ENCODE data around the gene OR10A4. TPM values are rescaled to one million over a fixed set of nuclear protein-coding genes. Genes with fewer than 3 reads are reported as not detected.

The OR10A4 gene
- total and polyA plus RNA-seq, 2 of the 13 experiments (the other 11 are each of a cell fraction or from before 2014, with no cell fraction given): not detected

GRCh38 chr11:6875761-6876160 lies 664 bp upstream of the OR10A4 start:
- intact Hi-C loops (cut with micrococcal nuclease; ENCODE audit: unreplicated experiment) (no loop called here), in situ Hi-C loops (cut with HindIII; ENCODE audit: extremely low pct_ligation_motif_present, low pct_unique_long_range_greater_than_20kb) (no loop called here)
- DNase-seq (ENCODE audit: low spot score): no peak
- H3K4me2 ChIP-seq (ENCODE audit: low read depth, low read length): no peak overlapping the region
- no peaks in the 10 kb centered on the region for H3K27me3 ChIP-seq (ENCODE audit: control insufficient read depth in 1 of 2, insufficient read depth in 2 of 2, low read length in 2 of 2)
- H3K27ac ChIP-seq (ENCODE audit: extremely low read length, insufficient read depth, low read length): no peak overlapping the region
- H3K9me3 ChIP-seq (ENCODE audit: low read length): no peaks in the 10 kb centered on the region
- H4K20me1 ChIP-seq (ENCODE audit: insufficient read depth, low read length): no peaks in the 10 kb centered on the region
- ATAC-seq: no peak
- no peak for TF ChIP-seq FIP1L1 (IDR thresholded peaks at IDR 0.05; ENCODE audit: borderline replicate concordance, insufficient read depth, low read depth, low read length)
- no peak for TF ChIP-seq ZNF652 (CRISPR knock-in tag; IDR thresholded peaks at IDR 0.05; ENCODE audit: borderline replicate concordance, low read depth)
- TF ChIP-seq LCORL (IDR thresholded peaks at IDR 0.05): no peak
- TF ChIP-seq LCORL (CRISPR knock-in tag; IDR thresholded peaks at IDR 0.05): no peak
- TF ChIP-seq ATF5 (CRISPR knock-in tag; IDR thresholded peaks at IDR 0.05; ENCODE audit: low read depth): no peak
- no peaks in the 10 kb centered on the region for H3K79me2 ChIP-seq (ENCODE audit: insufficient read depth, low read length)
- WGBS (ENCODE audit: low lambda C conversion rate): 0% methylated on average over 2 of the region's 2 CpGs
- no peaks in the 10 kb centered on the region for H3K4me1 ChIP-seq (ENCODE audit: insufficient read depth, low read length)
- no peak overlapping the region for H3K4me3 ChIP-seq (replicated peaks in 1 of 3; ENCODE audit: insufficient read depth in 1 of 3, low read depth in 2 of 3, low read length in 3 of 3)
- H2AFZ ChIP-seq (ENCODE audit: low read length): no peak overlapping the region
- POLR2A ChIA-PET: no interaction called here
- H3K36me3 ChIP-seq (replicated peaks in 1 of 2; ENCODE audit: control insufficient read depth in 1 of 2, insufficient read depth in 2 of 2, low read length in 2 of 2): no peaks in the 10 kb centered on the region
- H3K9ac ChIP-seq (ENCODE audit: insufficient read depth, low read depth, low read length): no peak overlapping the region
- no peak for FAIRE-seq
- CTCF ChIA-PET (ENCODE audit: low intra/inter-chr PET ratio, low total read pairs): no interaction called here
- no TSS peak for BruUV-seq (replicated peaks)

- FAIRE-seq: no peak
- no peak overlapping the region for H2AFZ ChIP-seq (ENCODE audit: low read length)
- no TSS peak for BruUV-seq (replicated peaks)
- no peaks in the 10 kb centered on the region for H3K36me3 ChIP-seq (replicated peaks in 1 of 2; ENCODE audit: control insufficient read depth in 1 of 2, insufficient read depth in 2 of 2, low read length in 2 of 2)
- no peak overlapping the region for H3K4me3 ChIP-seq (replicated peaks in 1 of 3; ENCODE audit: insufficient read depth in 1 of 3, low read depth in 2 of 3, low read length in 3 of 3)
- ATAC-seq: no peak
- POLR2A ChIA-PET: no interaction called here
- no peak overlapping the region for H3K27ac ChIP-seq (ENCODE audit: extremely low read length, insufficient read depth, low read length)
- H4K20me1 ChIP-seq (ENCODE audit: insufficient read depth, low read length): no peaks in the 10 kb centered on the region
- H3K27me3 ChIP-seq (ENCODE audit: control insufficient read depth in 1 of 2, insufficient read depth in 2 of 2, low read length in 2 of 2): no peaks in the 10 kb centered on the region
- H3K79me2 ChIP-seq (ENCODE audit: insufficient read depth, low read length): no peaks in the 10 kb centered on the region
- in situ Hi-C loops (cut with HindIII; ENCODE audit: extremely low pct_ligation_motif_present, low pct_unique_long_range_greater_than_20kb): no loop called here
- H3K9me3 ChIP-seq (ENCODE audit: low read length): no peaks in the 10 kb centered on the region
- H3K4me2 ChIP-seq (ENCODE audit: low read depth, low read length): no peak overlapping the region
- no peak overlapping the region for H3K9ac ChIP-seq (ENCODE audit: insufficient read depth, low read depth, low read length)
- 3% methylated on average over 3 of the region's 3 CpGs for WGBS (ENCODE audit: low lambda C conversion rate)
- intact Hi-C loops (cut with micrococcal nuclease; ENCODE audit: unreplicated experiment): no loop called here
- CTCF ChIA-PET (ENCODE audit: low intra/inter-chr PET ratio, low total read pairs): no interaction called here
- no peak for DNase-seq (ENCODE audit: low spot score)
- H3K4me1 ChIP-seq (ENCODE audit: insufficient read depth, low read length): no peaks in the 10 kb centered on the region
- no peak for TF ChIP-seq MYC (CRISPR knock-in tag; IDR thresholded peaks at IDR 0.05; ENCODE audit: borderline replicate concordance)
- TF ChIP-seq HBP1 (CRISPR knock-in tag; IDR thresholded peaks at IDR 0.05; ENCODE audit: low read depth): no peak
- TF ChIP-seq ZSCAN21 (CRISPR knock-in tag; IDR thresholded peaks at IDR 0.05; ENCODE audit: borderline replicate concordance): no peak
- TF ChIP-seq CENPT (CRISPR knock-in tag; IDR thresholded peaks at IDR 0.05; ENCODE audit: low read depth): no peak
- no peak for TF ChIP-seq ZNF598 (CRISPR knock-in tag; IDR thresholded peaks at IDR 0.05; ENCODE audit: borderline replicate concordance)
- TF ChIP-seq ZNF556 (CRISPR knock-in tag; IDR thresholded peaks at IDR 0.05; ENCODE audit: borderline replicate concordance): no peak
- TF ChIP-seq ZMAT3 (CRISPR knock-in tag; conservative IDR thresholded peaks at IDR 0.05): no peak
- no peak for TF ChIP-seq HDAC1 (CRISPR knock-in tag; IDR thresholded peaks at IDR 0.05)
- no peak for TF ChIP-seq ZNF382 (CRISPR knock-in tag; IDR thresholded peaks at IDR 0.05; ENCODE audit: borderline replicate concordance)
- TF ChIP-seq ZSCAN12 (CRISPR knock-in tag; IDR thresholded peaks at IDR 0.05): no peak
- TF ChIP-seq FOXK1 (CRISPR knock-in tag; IDR thresholded peaks at IDR 0.05; ENCODE audit: borderline replicate concordance, low read depth): no peak
- no peak for TF ChIP-seq NFIB (CRISPR knock-in tag; IDR thresholded peaks at IDR 0.05; ENCODE audit: borderline replicate concordance)
- TF ChIP-seq HOXA9 (CRISPR knock-in tag; IDR thresholded peaks at IDR 0.05; ENCODE audit: borderline replicate concordance): no peak
- no peak for TF ChIP-seq HHEX (CRISPR knock-in tag; IDR thresholded peaks at IDR 0.05)
- TF ChIP-seq NRL (CRISPR knock-in tag; IDR thresholded peaks at IDR 0.05; ENCODE audit: borderline replicate concordance): no peak
Observed at GRCh38 chr11:6876914-6877313, 489 bp downstream of the OR10A4 start.

All from HepG2 (cell line).